T-cell (primary cell): ENCODE measurements around the gene COL18A1. TPM values are rescaled to one million over a fixed set of nuclear protein-coding genes. Genes with fewer than 3 reads are reported as not detected.

Experiments used
- ATAC-seq, 4 experiments: fragments of 200-7000 bp in 3 of 4; fragments of 150-1000 bp in 1 of 4; cut with Tn5 transposase; replicated peaks in 1 of 4; 1 replicate in 3 of 4; 2 replicates in 1 of 4; pipeline ENCODE4 v1.10.0; 2021; ENCODE audit warnings: moderate library complexity in 3 of 4, mild to moderate bottlenecking in 2 of 4, moderate number of reproducible peaks in 1 of 4
- CTCF ChIA-PET, 2 donors: fragments of 300-600 bp; sonication (Branson Sonifier 250); formaldehyde crosslinking; loops; one replicate each; lab custom pipeline; 2022; ENCODE audit warnings: antibody characterized with exemption in 2 of 2; lab: Charles Lee
- POLR2A ChIA-PET, 2 donors: fragments of 300-600 bp; sonication (Branson Sonifier 250); formaldehyde crosslinking; loops; one replicate each; lab custom pipeline; 2022; ENCODE audit warnings: antibody characterized with exemption in 2 of 2; lab: Charles Lee
- DNase-seq, 35 experiments: peaks; one replicate each; pipeline versions ENCODE4 v3.0.0 to v3.0.0-alpha.2; 2013 to 2023
- H3K27ac ChIP-seq: one replicate; pipeline ENCODE4 v1.5.1; 2013; ENCODE audit warnings: low read length
- H3K27me3 ChIP-seq, 2 experiments: replicated peaks in 1 of 2; 1 replicate in 1 of 2; 2 replicates in 1 of 2; pipeline versions ENCODE4 v1.6.1 to v1.7.0; 2013; ENCODE audit warnings: low read length in 1 of 2, mixed read lengths in 1 of 2; ENCODE audit not compliant: control insufficient read depth in 2 of 2, insufficient read depth in 2 of 2; ENCODE audit errors: extremely low read depth in 1 of 2
- H3K36me3 ChIP-seq, 2 donors: 1 replicate in 1 of 2; 2 replicates in 1 of 2; pipeline versions ENCODE4 v1.6.1 to v1.7.0; 2013; ENCODE audit warnings: low read length in 1 of 2; ENCODE audit not compliant: control insufficient read depth in 2 of 2, insufficient read depth in 1 of 2; ENCODE audit errors: extremely low read depth in 1 of 2
- H3K4me1 ChIP-seq, 2 experiments: 1 replicate in 1 of 2; 2 replicates in 1 of 2; pipeline versions ENCODE4 v1.6.1 to v1.7.0; 2013; ENCODE audit warnings: low read length in 2 of 2, mixed read lengths in 1 of 2; ENCODE audit not compliant: insufficient read depth in 2 of 2, control insufficient read depth in 1 of 2; ENCODE audit errors: extremely low read depth in 1 of 2
- H3K4me3 ChIP-seq, 2 donors: 1 replicate in 1 of 2; 2 replicates in 1 of 2; pipeline versions ENCODE4 v1.5.1 to v1.7.0; 2013; ENCODE audit warnings: mild to moderate bottlenecking in 2 of 2, low read length in 1 of 2, moderate library complexity in 1 of 2; ENCODE audit not compliant: control insufficient read depth in 1 of 2; ENCODE audit errors: extremely low read depth in 1 of 2
- H3K9me3 ChIP-seq: 2 replicates; pipeline ENCODE4 v1.7.0; 2013
- H3K27ac Mint-ChIP-seq, 2 donors: one replicate each; pipeline ENCODE4 v1.8.0; 2020 to 2021; ENCODE audit warnings: mild to moderate bottlenecking in 2 of 2, mixed read lengths in 2 of 2
- H3K27me3 Mint-ChIP-seq, 2 donors: one replicate each; pipeline ENCODE4 v1.8.0; 2021 to 2022; ENCODE audit warnings: mixed read lengths in 2 of 2
- H3K36me3 Mint-ChIP-seq: one replicate; pipeline ENCODE4 v1.8.0; 2021; ENCODE audit warnings: mixed read lengths
- H3K4me1 Mint-ChIP-seq, 3 donors: one replicate each; pipeline ENCODE4 v1.8.0; 2020 to 2022; ENCODE audit warnings: mixed read lengths in 3 of 3, mild to moderate bottlenecking in 1 of 3
- H3K4me3 Mint-ChIP-seq, 3 donors: one replicate each; pipeline ENCODE4 v1.8.0; 2020 to 2022; ENCODE audit warnings: mild to moderate bottlenecking in 3 of 3, mixed read lengths in 3 of 3, moderate library complexity in 3 of 3
- H3K9me3 Mint-ChIP-seq, 3 donors: one replicate each; pipeline ENCODE4 v1.8.0; 2020 to 2022; ENCODE audit warnings: mixed read lengths in 3 of 3
- whole genome bisulfite sequencing: methylation state at CpG from one replicate; pipeline ENCODE4 v1.1.5; 2013; ENCODE audit warnings: missing lambda C conversion rate; ENCODE audit not compliant: insufficient coverage; 5-methylcytosine and 5-hydroxymethylcytosine counted together
- total RNA-seq, 35 experiments: library from RNA in 6 of 35; stranded (reverse) in 6 of 35; fragments of 120-200 nt in 1 of 35; gene quantifications; one replicate each; pipeline versions ENCODE4 v1.2.1 to v1.2.4 and lab custom pipeline; 2013 to 2026

COL18A1 gene
- total RNA-seq, 5 donors from 2014 or later (not counting 1 experiment from before 2014, with no cell fraction given), result 7.2 to 53.8 (median 10.5) TPM

GRCh38 chr21:45513003-45513717, 108.2 kb downstream of the COL18A1 start:
- ChIA-PET CTCF (no interaction called here), POLR2A (no interaction called here)
- DNase-seq, result no peak
- Mint-ChIP-seq H3K4me3 (no peak overlapping the region), H3K9me3 (peaks cover 2 to 5% (median 4%) of the 10 kb centered on the region in 3 donors), H3K36me3 (peaks cover 12% of the 10 kb centered on the region), H3K4me1 (peaks cover 0 to 9% (median 6%) of the 10 kb centered on the region in 3 donors), H3K27me3 (no peaks in the 10 kb centered on the region), H3K27ac (no peak overlapping the region)
- WGBS, result 84% methylated on average over 17 of the region's 19 CpGs
- Histone ChIP-seq H3K4me3 (no peak overlapping the region), H3K27me3 (no peaks in the 10 kb centered on the region), H3K36me3 (peaks cover 9 to 23% of the 10 kb centered on the region in 2 donors), H3K27ac (no peak overlapping the region), H3K4me1 (peaks cover 0 to 3% of the 10 kb centered on the region in 2 experiments), H3K9me3 (no peaks in the 10 kb centered on the region)
- ATAC-seq, result no peak

DNA sequence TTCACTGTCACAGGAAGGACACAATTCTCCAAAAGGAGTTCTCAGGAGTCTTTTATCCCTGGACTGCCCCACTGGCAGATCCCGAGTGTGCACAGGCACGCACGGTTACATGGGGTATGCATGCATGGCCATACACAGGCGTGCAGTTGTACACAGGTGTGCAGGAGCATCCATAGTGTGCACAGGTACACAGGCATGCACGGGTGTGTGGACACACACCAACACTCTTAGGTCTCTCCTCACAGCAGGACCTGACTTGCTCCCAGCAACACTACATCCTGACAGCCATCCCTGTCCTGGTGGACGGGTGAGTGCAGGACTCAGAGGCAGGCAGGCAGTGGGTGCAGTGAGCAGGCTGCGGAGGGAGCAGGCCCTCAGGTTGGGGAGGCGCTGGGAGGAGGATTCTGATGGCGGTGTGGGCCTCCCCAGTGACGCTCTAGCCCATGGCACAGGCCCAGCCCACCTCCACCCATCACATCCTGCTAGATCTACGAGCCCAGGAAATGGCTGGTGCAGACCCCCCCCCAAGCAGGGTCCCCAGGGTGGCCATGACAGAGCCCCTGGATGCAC, 108.9 kb downstream of the COL18A1 start:
- no peak overlapping the region for H3K27ac Mint-ChIP-seq
- no peak overlapping the region for H3K4me3 ChIP-seq
- CTCF ChIA-PET, result no interaction called here

DNA sequence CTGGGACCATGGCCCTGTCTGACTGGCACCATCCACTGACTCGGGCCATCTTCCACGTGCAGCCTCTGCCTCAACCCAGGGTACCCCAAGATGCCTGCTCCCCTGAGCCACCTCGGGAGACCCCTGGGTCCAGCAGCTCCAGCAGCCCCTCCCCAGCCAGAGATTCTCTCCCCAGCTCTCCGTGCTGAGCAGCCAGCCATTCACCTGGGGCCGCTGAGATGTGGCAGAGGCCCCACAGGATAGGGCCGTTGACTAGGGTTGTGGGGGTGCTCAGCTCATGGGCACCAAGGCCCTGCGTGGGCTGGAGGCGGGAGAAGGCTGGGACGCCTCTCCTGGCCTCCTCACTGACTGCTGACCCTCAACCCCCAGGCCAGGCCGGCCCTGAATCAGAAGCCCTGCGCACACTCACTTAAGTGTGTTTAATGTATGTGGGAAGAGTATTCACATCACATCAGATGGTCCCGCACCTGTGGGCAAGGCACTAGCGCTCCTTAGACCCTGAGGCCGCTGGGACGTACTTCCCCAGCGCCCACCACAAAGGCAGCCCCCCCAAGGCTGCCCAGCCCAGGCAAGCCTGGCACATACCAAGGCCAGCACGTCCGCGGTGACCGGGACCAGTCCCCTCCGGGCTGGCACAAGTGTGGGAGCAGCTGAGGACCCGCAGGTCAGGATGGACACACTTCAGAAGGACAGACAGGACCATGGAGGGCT, 109.5 kb downstream of the COL18A1 start:
- H3K4me1 Mint-ChIP-seq, result peaks cover 0 to 11% (median 6%) of the 10 kb centered on the region in 3 donors
- H3K9me3 ChIP-seq, result peaks cover 9% of the 10 kb centered on the region
- H3K27me3 Mint-ChIP-seq, result no peaks in the 10 kb centered on the region
- no peak overlapping the region for H3K27ac ChIP-seq
- peaks cover 25% of the 10 kb centered on the region for H3K36me3 Mint-ChIP-seq
- 91% methylated on average over 15 of the region's 22 CpGs for WGBS
- CTCF ChIA-PET, result no interaction called here
- peaks cover 14 to 18% (median 15%) of the 10 kb centered on the region in 3 donors for H3K9me3 Mint-ChIP-seq
- no peak overlapping the region for H3K27ac Mint-ChIP-seq
- DNase-seq (no peak), ATAC-seq (no peak)
- no peak overlapping the region for H3K4me3 Mint-ChIP-seq
- peaks cover 9 to 23% of the 10 kb centered on the region in 2 donors for H3K36me3 ChIP-seq
- no peaks in the 10 kb centered on the region for H3K27me3 ChIP-seq
- POLR2A ChIA-PET, result no interaction called here
- H3K4me3 ChIP-seq, result no peak overlapping the region
- H3K4me1 ChIP-seq, result peaks cover 0 to 3% of the 10 kb centered on the region in 2 experiments

More for the DNA sequence above, 108.9 kb downstream of the COL18A1 start:
- ATAC-seq (no peak), DNase-seq (no peak)
- peaks cover 7 to 12% (median 11%) of the 10 kb centered on the region in 3 donors for H3K9me3 Mint-ChIP-seq
- peaks cover 19% of the 10 kb centered on the region for H3K36me3 Mint-ChIP-seq
- WGBS, result 73% methylated on average over 6 of the region's 11 CpGs
- H3K9me3 ChIP-seq, result peaks cover 3% of the 10 kb centered on the region
- no peaks in the 10 kb centered on the region for H3K27me3 Mint-ChIP-seq
- H3K27ac ChIP-seq, result no peak overlapping the region
- no peaks in the 10 kb centered on the region for H3K27me3 ChIP-seq
- no peak overlapping the region for H3K4me3 Mint-ChIP-seq
- H3K36me3 ChIP-seq, result peaks cover 9 to 23% of the 10 kb centered on the region in 2 donors
- H3K4me1 Mint-ChIP-seq, result peaks cover 0 to 11% (median 6%) of the 10 kb centered on the region in 3 donors
- POLR2A ChIA-PET, result no interaction called here
- peaks cover 0 to 3% of the 10 kb centered on the region in 2 experiments for H3K4me1 ChIP-seq

- Mint-ChIP-seq H3K27me3 (no peaks in the 10 kb centered on the region), H3K27ac (no peak overlapping the region), H3K4me1 (peaks cover 0 to 11% (median 6%) of the 10 kb centered on the region in 3 donors), H3K9me3 (peaks cover 21 to 27% (median 22%) of the 10 kb centered on the region in 3 donors), H3K36me3 (peaks cover 35% of the 10 kb centered on the region), H3K4me3 (no peak overlapping the region)
- POLR2A ChIA-PET, result no interaction called here
- H3K4me1 ChIP-seq, result peaks cover 0 to 3% of the 10 kb centered on the region in 2 experiments
- H3K4me3 ChIP-seq, result no peak overlapping the region
- DNase-seq, result no peak
- peaks cover 14% of the 10 kb centered on the region for H3K9me3 ChIP-seq
- no peaks in the 10 kb centered on the region for H3K27me3 ChIP-seq
- ATAC-seq, result no peak
- H3K27ac ChIP-seq, result no peak overlapping the region
- WGBS, result 96% methylated on average over 31 of the region's 31 CpGs
- H3K36me3 ChIP-seq, result peaks cover 9 to 23% of the 10 kb centered on the region in 2 donors
- CTCF ChIA-PET, result no interaction called here
Observed at GRCh38 chr21:45515241-45516061, 110.5 kb downstream of the COL18A1 start.

GRCh38 chr21:45516071-45516670, 111.2 kb downstream of the COL18A1 start:
- CTCF ChIA-PET, result no interaction called here
- WGBS, result over 99% methylated on average over 21 of the region's 21 CpGs
- POLR2A ChIA-PET, result no interaction called here
- Mint-ChIP-seq H3K27me3 (no peaks in the 10 kb centered on the region), H3K9me3 (peaks cover 21 to 32% (median 26%) of the 10 kb centered on the region in 3 donors), H3K4me1 (peaks cover 0 to 11% (median 6%) of the 10 kb centered on the region in 3 donors), H3K27ac (no peak overlapping the region), H3K36me3 (peaks cover 42% of the 10 kb centered on the region), H3K4me3 (no peak overlapping the region)
- Histone ChIP-seq H3K36me3 (peaks cover 11 to 20% of the 10 kb centered on the region in 2 donors), H3K4me1 (peaks cover 0 to 3% of the 10 kb centered on the region in 2 experiments), H3K27ac (no peak overlapping the region), H3K27me3 (no peaks in the 10 kb centered on the region), H3K4me3 (no peak overlapping the region), H3K9me3 (peaks cover 14% of the 10 kb centered on the region)
- DNase-seq (no peak), ATAC-seq (no peak)
